Activated CD4-positive, alpha-beta memory T cell treated with anti-CD3 and anti-CD28 coated beads, Interleukin-2, amount 10 ng/mL, durations not matched to agents 7 days and 5 days (primary cell): ENCODE data around the gene PCDHB8. TPM values are rescaled to one million over a fixed set of nuclear protein-coding genes. Genes with fewer than 3 reads are reported as not detected.
"Not testable (repeated sequence)": the region's sequence is repeated elsewhere in the genome, so short reads cannot be mapped to it uniquely, and the experiment has no call there.

Experiments
- CTCF ChIA-PET: fragments of 350-600 bp; sonication (Branson Sonifier 250); formaldehyde crosslinking; loops from one replicate; lab custom pipeline; 2021; ENCODE audit warnings: antibody characterized with exemption, inconsistent platforms; lab: Charles Lee
- POLR2A ChIA-PET: fragments of 350-600 bp; sonication (Branson Sonifier 250); formaldehyde crosslinking; loops from one replicate; lab custom pipeline; 2021; ENCODE audit warnings: antibody characterized with exemption; lab: Charles Lee
- DNase-seq: peaks from one replicate; pipeline ENCODE4 v3.0.0-alpha.2; 2020
- H3K27ac Mint-ChIP-seq: one replicate; pipeline ENCODE4 v1.8.0; 2021; ENCODE audit warnings: mild to moderate bottlenecking, mixed read lengths
- H3K27me3 Mint-ChIP-seq: one replicate; pipeline ENCODE4 v1.8.0; 2021; ENCODE audit warnings: mixed read lengths
- H3K36me3 Mint-ChIP-seq: one replicate; pipeline ENCODE4 v1.8.0; 2021; ENCODE audit warnings: low read depth, mixed read lengths
- H3K4me1 Mint-ChIP-seq: one replicate; pipeline ENCODE4 v1.8.0; 2021; ENCODE audit warnings: mixed read lengths
- H3K4me3 Mint-ChIP-seq: one replicate; pipeline ENCODE4 v1.8.0; 2021; ENCODE audit warnings: mild to moderate bottlenecking, mixed read lengths
- H3K9me3 Mint-ChIP-seq: one replicate; pipeline ENCODE4 v1.8.0; 2021; ENCODE audit warnings: mixed read lengths
- total RNA-seq, 2 experiments: library from RNA; stranded (reverse); gene quantifications; one replicate each; pipeline ENCODE4 v1.2.3, GENCODE V29; 2021

The PCDHB8 gene
- total RNA-seq, 2 experiments from 2014 or later = not detected

DNA sequence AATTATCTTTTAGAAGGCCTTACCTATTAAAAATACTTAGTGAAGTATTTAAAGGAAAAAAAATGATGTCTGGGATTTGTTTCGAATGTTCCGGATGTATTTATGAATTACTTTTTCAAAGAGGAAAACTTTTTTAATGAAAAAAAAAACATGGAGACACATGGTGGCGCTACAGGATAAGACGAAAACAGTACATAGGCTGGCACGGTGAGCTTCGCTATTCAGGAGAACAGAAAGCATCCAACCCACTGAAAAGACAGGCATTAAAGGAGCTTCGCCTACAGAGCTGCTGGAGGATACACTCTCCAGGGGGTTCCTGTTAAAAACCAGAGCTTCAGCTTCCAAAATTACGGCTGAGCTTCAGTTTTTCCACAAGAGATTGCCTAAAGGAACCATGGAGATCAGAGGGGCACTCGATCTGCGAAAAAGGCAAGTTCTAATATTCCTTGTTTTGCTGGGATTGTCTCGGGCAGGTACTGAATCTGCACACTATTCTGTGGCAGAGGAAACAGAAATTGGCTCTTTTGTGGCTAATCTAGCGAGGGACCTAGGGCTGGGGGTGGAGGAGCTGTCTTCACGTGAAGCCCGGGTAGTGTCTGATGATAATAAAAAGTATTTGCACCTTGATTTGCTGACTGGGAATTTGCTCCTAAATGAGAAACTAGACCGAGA, 45.7 kb downstream of the PCDHB8 start, which contains the start of gene PCDHB14:
TSS of gene PCDHB14 (plus strand) at position 232 of the 672 bp plus-strand sequence. CDS start at position 395, 163 bp downstream.
- Mint-ChIP-seq H3K4me1 (no peaks in the 10 kb centered on the region), H3K27me3 (peaks cover 2% of the 10 kb centered on the region), H3K4me3 (no peak within 1 kb of the TSS), H3K36me3 (no peaks in the 10 kb centered on the region), H3K27ac (no peak within 1 kb of the TSS), H3K9me3 (peaks cover 11% of the 10 kb centered on the region)
- ChIA-PET POLR2A (interaction anchor here (0.9 kb wide), 1 partner anchor 97 kb away, joined by 3 read pairs; the partner anchor contains the start of gene TAF7), CTCF (no interaction called here)
- no peak for DNase-seq

DNA sequence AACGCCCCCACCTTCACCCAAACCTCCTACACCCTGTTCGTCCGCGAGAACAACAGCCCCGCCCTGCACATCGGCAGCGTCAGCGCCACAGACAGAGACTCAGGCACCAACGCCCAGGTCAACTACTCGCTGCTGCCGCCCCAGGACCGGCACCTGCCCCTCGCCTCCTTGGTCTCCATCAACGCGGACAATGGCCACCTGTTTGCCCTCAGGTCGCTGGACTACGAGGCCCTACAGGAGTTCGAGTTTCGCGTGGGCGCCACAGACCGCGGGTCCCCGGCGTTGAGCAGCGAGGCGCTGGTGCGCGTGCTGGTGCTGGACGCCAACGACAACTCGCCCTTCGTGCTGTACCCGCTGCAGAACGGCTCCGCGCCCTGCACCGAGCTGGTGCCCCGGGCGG, 47.3 kb downstream of the PCDHB8 start:
- H3K4me3 Mint-ChIP-seq, H3K27ac Mint-ChIP-seq, H3K9me3 Mint-ChIP-seq, POLR2A ChIA-PET, CTCF ChIA-PET, DNase-seq, H3K4me1 Mint-ChIP-seq, H3K36me3 Mint-ChIP-seq, H3K27me3 Mint-ChIP-seq: not testable (repeated sequence)

DNA sequence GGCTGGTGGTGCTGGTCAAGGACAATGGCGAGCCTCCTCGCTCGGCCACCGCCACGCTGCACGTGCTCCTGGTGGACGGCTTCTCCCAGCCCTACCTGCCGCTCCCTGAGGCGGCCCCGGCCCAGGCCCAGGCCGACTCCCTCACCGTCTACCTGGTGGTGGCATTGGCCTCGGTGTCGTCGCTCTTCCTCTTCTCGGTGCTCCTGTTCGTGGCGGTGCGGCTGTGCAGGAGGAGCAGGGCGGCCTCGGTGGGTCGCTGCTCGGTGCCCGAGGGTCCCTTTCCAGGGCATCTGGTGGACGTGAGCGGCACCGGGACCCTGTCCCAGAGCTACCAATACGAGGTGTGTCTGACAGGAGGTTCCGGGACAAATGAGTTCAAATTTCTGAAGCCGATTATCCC, 47.8 kb downstream of the PCDHB8 start:
- POLR2A ChIA-PET, H3K27me3 Mint-ChIP-seq, DNase-seq, CTCF ChIA-PET, H3K4me1 Mint-ChIP-seq, H3K27ac Mint-ChIP-seq, H3K4me3 Mint-ChIP-seq, H3K9me3 Mint-ChIP-seq, H3K36me3 Mint-ChIP-seq: not testable (repeated sequence)

Other genes starting within 250 kb of the PCDHB8 start
- not detected for gene PCDHAC2, start 211.3 kb upstream of the PCDHB8 start, total RNA-seq
- gene PCDHB1, start 126.4 kb upstream of the PCDHB8 start, total RNA-seq = not detected
- under 1 TPM in 1 of 2 experiments, not detected in 1; 0.20 TPM for gene PCDHB2, start 83.2 kb upstream of the PCDHB8 start, total RNA-seq
- not detected for gene PCDHB3, start 77.3 kb upstream of the PCDHB8 start, total RNA-seq
- gene PCDHB4, start 56.0 kb upstream of the PCDHB8 start, total RNA-seq = not detected
- gene PCDHB5, start 42.6 kb upstream of the PCDHB8 start, total RNA-seq = not detected
- not detected for gene PCDHB6, start 27.7 kb upstream of the PCDHB8 start, total RNA-seq
- not detected for gene PCDHB7, start 5.1 kb upstream of the PCDHB8 start, total RNA-seq
- gene PCDHB16, start 4.6 kb downstream of the PCDHB8 start, total RNA-seq = not detected
- gene PCDHB9, start 9.4 kb downstream of the PCDHB8 start, total RNA-seq = not detected
- not detected for gene PCDHB10, start 14.6 kb downstream of the PCDHB8 start, total RNA-seq
- gene PCDHB11, start 21.8 kb downstream of the PCDHB8 start, total RNA-seq = not detected
- gene PCDHB12, start 30.9 kb downstream of the PCDHB8 start, total RNA-seq = not detected
- gene PCDHB13, start 36.1 kb downstream of the PCDHB8 start, total RNA-seq = not detected
- not detected for gene PCDHB14, start 45.6 kb downstream of the PCDHB8 start, total RNA-seq
- gene PCDHB15, start 67.6 kb downstream of the PCDHB8 start, total RNA-seq = not detected
- under 1 TPM; 0.38 to 0.50 TPM for gene SLC25A2, start 126.3 kb downstream of the PCDHB8 start, total RNA-seq
- 10 to 100 TPM; 74.3 to 75.1 TPM for gene TAF7, start 143.0 kb downstream of the PCDHB8 start, total RNA-seq
- gene PCDHGA1, start 152.7 kb downstream of the PCDHB8 start, total RNA-seq = under 1 TPM in 1 of 2 experiments, not detected in 1; 0.05 TPM
- under 1 TPM in 1 of 2 experiments, not detected in 1; 0.05 TPM for gene PCDHGA2, start 161.0 kb downstream of the PCDHB8 start, total RNA-seq
- not detected for gene PCDHGA3, start 166.0 kb downstream of the PCDHB8 start, total RNA-seq
- gene PCDHGB1, start 172.3 kb downstream of the PCDHB8 start, total RNA-seq = under 1 TPM in 1 of 2 experiments, not detected in 1; 0.13 TPM
- gene PCDHGA4, start 177.2 kb downstream of the PCDHB8 start, total RNA-seq = under 1 TPM; 0.08 to 0.10 TPM
- gene PCDHGB2, start 182.2 kb downstream of the PCDHB8 start, total RNA-seq = under 1 TPM; 0.18 to 0.23 TPM
- gene PCDHGA5, start 186.4 kb downstream of the PCDHB8 start, total RNA-seq = not detected
- gene PCDHGB3, start 192.5 kb downstream of the PCDHB8 start, total RNA-seq = under 1 TPM; 0.10 to 0.25 TPM
- under 1 TPM; 0.10 TPM for gene PCDHGA6, start 196.1 kb downstream of the PCDHB8 start, total RNA-seq
- gene PCDHGA7, start 205.0 kb downstream of the PCDHB8 start, total RNA-seq = under 1 TPM in 1 of 2 experiments, not detected in 1; 0.08 TPM
- gene PCDHGB4, start 209.9 kb downstream of the PCDHB8 start, total RNA-seq = not detected
- not detected for gene PCDHGA8, start 214.8 kb downstream of the PCDHB8 start, total RNA-seq
- gene PCDHGB5, start 220.2 kb downstream of the PCDHB8 start, total RNA-seq = not detected
- not detected for gene PCDHGA9, start 225.0 kb downstream of the PCDHB8 start, total RNA-seq
- not detected for gene PCDHGB6, start 230.2 kb downstream of the PCDHB8 start, total RNA-seq
- gene PCDHGA10, start 235.2 kb downstream of the PCDHB8 start, total RNA-seq = under 1 TPM in 1 of 2 experiments, not detected in 1; 0.05 TPM
- gene PCDHGB7, start 239.9 kb downstream of the PCDHB8 start, total RNA-seq = under 1 TPM in 1 of 2 experiments, not detected in 1; 0.08 TPM
- not detected for gene PCDHGA11, start 243.3 kb downstream of the PCDHB8 start, total RNA-seq